Brain microvascular endothelial cell (primary cell): ENCODE measurements around the gene ROR2.

Experiments used
- DNase-seq: peaks from one replicate; pipeline ENCODE4 v3.0.0-alpha.2; 2020
- H3K27ac ChIP-seq: fragments of 250-450 bp; sonication (Bioruptor Pico); 2 replicates; pipeline ENCODE4 v1.5.1; 2020; ENCODE audit warnings: mild to moderate bottlenecking, moderate library complexity
- H3K27me3 ChIP-seq: fragments of 250-450 bp; sonication (Bioruptor Pico); replicated peaks from 2 replicates; pipeline ENCODE4 v1.5.1; 2020; ENCODE audit warnings: mild to moderate bottlenecking
- H3K36me3 ChIP-seq: fragments of 250-450 bp; sonication (Bioruptor Pico); replicated peaks from 2 replicates; pipeline ENCODE4 v1.5.1; 2020; ENCODE audit warnings: mild to moderate bottlenecking
- H3K4me3 ChIP-seq: 2 replicates; pipeline ENCODE4 v1.5.1; 2011; ENCODE audit warnings: low read depth, mild to moderate bottlenecking, control low read depth, low read length, moderate library complexity
- CTCF ChIP-seq: IDR thresholded peaks from 2 replicates; pipeline ENCODE4 v1.5.1; 2011; ENCODE audit warnings: low read depth, mild to moderate bottlenecking, moderate library complexity, low read length, control low read depth, inconsistent platforms; ENCODE audit errors: missing control alignments
- in situ Hi-C: cut with HindIII; loops from 2 replicates; pipeline ENCODE4 v1.10.0; 2017; ENCODE audit warnings: low sequenced_read_pairs, low pct_ligation_motif_present

Gene ROR2

GRCh38 chr9:91857291-91858212, 92.5 kb downstream of the ROR2 start:
- peak; percentile 26 for DNase-seq
- TF ChIP-seq CTCF: no peak
- in situ Hi-C loops: no loop called here
- no peaks in the 10 kb centered on the region for H3K27me3 ChIP-seq
- H3K27ac ChIP-seq: no peak overlapping the region
- no peak overlapping the region for H3K4me3 ChIP-seq
- no peaks in the 10 kb centered on the region for H3K36me3 ChIP-seq

GRCh38 chr9:91856419-91856818, 93.6 kb downstream of the ROR2 start:
- TF ChIP-seq CTCF: no peak
- in situ Hi-C loops: no loop called here
- Histone ChIP-seq H3K27ac (no peak overlapping the region), H3K36me3 (no peaks in the 10 kb centered on the region), H3K27me3 (no peaks in the 10 kb centered on the region), H3K4me3 (no peak overlapping the region)
- no peak for DNase-seq

GRCh38 chr9:91855196-91855595, 94.8 kb downstream of the ROR2 start:
- Histone ChIP-seq H3K27ac (no peak overlapping the region), H3K27me3 (no peaks in the 10 kb centered on the region), H3K36me3 (no peaks in the 10 kb centered on the region), H3K4me3 (no peak overlapping the region)
- in situ Hi-C loops: no loop called here
- no peak for DNase-seq
- TF ChIP-seq CTCF: no peak

- Histone ChIP-seq H3K27me3 (no peaks in the 10 kb centered on the region), H3K4me3 (no peak overlapping the region), H3K27ac (no peak overlapping the region), H3K36me3 (no peaks in the 10 kb centered on the region)
- in situ Hi-C loops: no loop called here
- DNase-seq: no peak
- TF ChIP-seq CTCF: no peak
Observed at GRCh38 chr9:91852801-91853347, 97.2 kb downstream of the ROR2 start.

- in situ Hi-C loops: no loop called here
- TF ChIP-seq CTCF: no peak
- no peak overlapping the region for H3K27ac ChIP-seq
- no peaks in the 10 kb centered on the region for H3K36me3 ChIP-seq
- DNase-seq: no peak
- H3K27me3 ChIP-seq: no peaks in the 10 kb centered on the region
- H3K4me3 ChIP-seq: no peak overlapping the region
Observed at GRCh38 chr9:91849694-91850093, 100.3 kb downstream of the ROR2 start.
